Measurements from ENCODE around the gene ACTR5.

Gene ACTR5

GRCh38 chr20:38763616-38764015 is 15.4 kb downstream of the ACTR5 start:
- Histone ChIP-seq H3K27me3 (ENCODE audit: control insufficient read depth in 3 of 3, insufficient read depth in 3 of 3, low read depth in 1 of 3, low read length in 3 of 3) (no peaks in the 10 kb centered on the region), H2BK5ac (ENCODE audit: low read length) (no peak overlapping the region), H2AK5ac (ENCODE audit: low read depth, low read length) (no peak overlapping the region), H3K27ac (replicated peaks; ENCODE audit: low read length) (no peak overlapping the region), H4K91ac (ENCODE audit: low read depth, low read length, poor library complexity) (no peak overlapping the region), H3K4me2 (ENCODE audit: insufficient read depth, low read length, poor library complexity, severe bottlenecking) (no peak overlapping the region), H3K9me3 (replicated peaks in 1 of 2; ENCODE audit: control insufficient read depth in 2 of 2, insufficient read depth in 1 of 2, low read depth in 1 of 2, low read length in 2 of 2) (peaks cover 0 to 2% of the 10 kb centered on the region in 2 donors), H3K4me1 (ENCODE audit: control insufficient read depth in 2 of 2, insufficient read depth in 1 of 2, low read depth in 1 of 2, low read length in 2 of 2) (no peaks in the 10 kb centered on the region), H4K8ac (ENCODE audit: low read depth, low read length) (no peak overlapping the region), H3K4me3 (ENCODE audit: low read length in 2 of 2) (no peak overlapping the region), H3K79me1 (ENCODE audit: low read depth, low read length) (no peaks in the 10 kb centered on the region), H2AFZ (ENCODE audit: low read length) (no peak overlapping the region), H3K4ac (ENCODE audit: low read length) (no peak overlapping the region), H2BK15ac (ENCODE audit: low read length) (no peak overlapping the region), H3K14ac (ENCODE audit: low read length) (no peak overlapping the region), H2BK120ac (ENCODE audit: low read depth, low read length) (no peak overlapping the region), H2BK12ac (ENCODE audit: low read length) (no peak overlapping the region), H3K9ac (ENCODE audit: low read depth, low read length, poor library complexity) (no peak overlapping the region), H3K23ac (ENCODE audit: low read depth, low read length, poor library complexity) (no peak overlapping the region), H3K36me3 (replicated peaks in 1 of 2; ENCODE audit: control insufficient read depth in 2 of 2, insufficient read depth in 2 of 2, low read length in 2 of 2) (peaks cover 31 to 100% of the 10 kb centered on the region in 2 donors), H3K18ac (ENCODE audit: low read length) (no peak overlapping the region)
- WGBS, 2 donors (ENCODE audit: extremely low coverage in 2 of 2, insufficient read length in 2 of 2, insufficient replicate concordance in 1 of 2): no CpG with 5 or more reads among the region's 1 CpG
- no peak for DNase-seq (ENCODE audit: low spot score)

GRCh38 chr20:38764567-38765318 is 16.5 kb downstream of the ACTR5 start:
- H3K4me2 ChIP-seq (ENCODE audit: insufficient read depth, low read length, poor library complexity, severe bottlenecking): no peak overlapping the region
- H2AFZ ChIP-seq (ENCODE audit: low read length): no peak overlapping the region
- no peak for DNase-seq (ENCODE audit: low spot score)
- H4K8ac ChIP-seq (ENCODE audit: low read depth, low read length): no peak overlapping the region
- H3K27me3 ChIP-seq (ENCODE audit: control insufficient read depth in 3 of 3, insufficient read depth in 3 of 3, low read depth in 1 of 3, low read length in 3 of 3): no peaks in the 10 kb centered on the region
- H2BK15ac ChIP-seq (ENCODE audit: low read length): no peak overlapping the region
- no peak overlapping the region for H3K14ac ChIP-seq (ENCODE audit: low read length)
- peaks cover 0 to 2% of the 10 kb centered on the region in 2 donors for H3K9me3 ChIP-seq (replicated peaks in 1 of 2; ENCODE audit: control insufficient read depth in 2 of 2, insufficient read depth in 1 of 2, low read depth in 1 of 2, low read length in 2 of 2)
- no peak overlapping the region for H3K9ac ChIP-seq (ENCODE audit: low read depth, low read length, poor library complexity)
- no peak overlapping the region for H2AK5ac ChIP-seq (ENCODE audit: low read depth, low read length)
- no CpG with 5 or more reads among the region's 11 CpGs for WGBS, 2 donors (ENCODE audit: extremely low coverage in 2 of 2, insufficient read length in 2 of 2, insufficient replicate concordance in 1 of 2)
- H3K18ac ChIP-seq (ENCODE audit: low read length): no peak overlapping the region
- no peaks in the 10 kb centered on the region for H3K79me1 ChIP-seq (ENCODE audit: low read depth, low read length)
- H3K4me3 ChIP-seq (ENCODE audit: low read length in 2 of 2): no peak overlapping the region
- no peak overlapping the region for H2BK12ac ChIP-seq (ENCODE audit: low read length)
- no peak overlapping the region for H4K91ac ChIP-seq (ENCODE audit: low read depth, low read length, poor library complexity)
- H2BK5ac ChIP-seq (ENCODE audit: low read length): no peak overlapping the region
- no peak overlapping the region for H3K4ac ChIP-seq (ENCODE audit: low read length)
- H3K23ac ChIP-seq (ENCODE audit: low read depth, low read length, poor library complexity): no peak overlapping the region
- no peak overlapping the region for H2BK120ac ChIP-seq (ENCODE audit: low read depth, low read length)
- H3K27ac ChIP-seq (replicated peaks; ENCODE audit: low read length): no peak overlapping the region
- H3K36me3 ChIP-seq (replicated peaks in 1 of 2; ENCODE audit: control insufficient read depth in 2 of 2, insufficient read depth in 2 of 2, low read length in 2 of 2): peaks cover 32 to 100% of the 10 kb centered on the region in 2 donors
- H3K4me1 ChIP-seq (ENCODE audit: control insufficient read depth in 2 of 2, insufficient read depth in 1 of 2, low read depth in 1 of 2, low read length in 2 of 2): no peaks in the 10 kb centered on the region

GRCh38 chr20:38766071-38766470 is 17.8 kb downstream of the ACTR5 start:
- Histone ChIP-seq H2BK5ac (ENCODE audit: low read length) (no peak overlapping the region), H3K4me1 (ENCODE audit: control insufficient read depth in 2 of 2, insufficient read depth in 1 of 2, low read depth in 1 of 2, low read length in 2 of 2) (peaks cover 0 to 2% of the 10 kb centered on the region in 2 donors), H3K9ac (ENCODE audit: low read depth, low read length, poor library complexity) (no peak overlapping the region), H2BK120ac (ENCODE audit: low read depth, low read length) (no peak overlapping the region), H4K91ac (ENCODE audit: low read depth, low read length, poor library complexity) (no peak overlapping the region), H3K36me3 (replicated peaks in 1 of 2; ENCODE audit: control insufficient read depth in 2 of 2, insufficient read depth in 2 of 2, low read length in 2 of 2) (peaks cover 29 to 100% of the 10 kb centered on the region in 2 donors), H3K27me3 (ENCODE audit: control insufficient read depth in 3 of 3, insufficient read depth in 3 of 3, low read depth in 1 of 3, low read length in 3 of 3) (no peaks in the 10 kb centered on the region), H2BK15ac (ENCODE audit: low read length) (no peak overlapping the region), H3K14ac (ENCODE audit: low read length) (no peak overlapping the region), H2AFZ (ENCODE audit: low read length) (no peak overlapping the region), H3K4me2 (ENCODE audit: insufficient read depth, low read length, poor library complexity, severe bottlenecking) (no peak overlapping the region), H3K18ac (ENCODE audit: low read length) (no peak overlapping the region), H3K79me1 (ENCODE audit: low read depth, low read length) (no peaks in the 10 kb centered on the region), H3K23ac (ENCODE audit: low read depth, low read length, poor library complexity) (no peak overlapping the region), H3K27ac (replicated peaks; ENCODE audit: low read length) (no peak overlapping the region), H3K4ac (ENCODE audit: low read length) (no peak overlapping the region), H2AK5ac (ENCODE audit: low read depth, low read length) (no peak overlapping the region), H4K8ac (ENCODE audit: low read depth, low read length) (no peak overlapping the region), H3K9me3 (replicated peaks in 1 of 2; ENCODE audit: control insufficient read depth in 2 of 2, insufficient read depth in 1 of 2, low read depth in 1 of 2, low read length in 2 of 2) (peaks cover 0 to 2% of the 10 kb centered on the region in 2 donors), H2BK12ac (ENCODE audit: low read length) (no peak overlapping the region), H3K4me3 (ENCODE audit: low read length in 2 of 2) (no peak overlapping the region)
- no CpG with 5 or more reads among the region's 4 CpGs for WGBS, 2 donors (ENCODE audit: extremely low coverage in 2 of 2, insufficient read length in 2 of 2, insufficient replicate concordance in 1 of 2)
- no peak for DNase-seq (ENCODE audit: low spot score)

GRCh38 chr20:38769376-38770295 is 21.4 kb downstream of the ACTR5 start:
- Histone ChIP-seq H2BK12ac (ENCODE audit: low read length) (no peak overlapping the region), H3K18ac (ENCODE audit: low read length) (no peak overlapping the region), H2BK5ac (ENCODE audit: low read length) (no peak overlapping the region), H3K4me1 (ENCODE audit: control insufficient read depth in 2 of 2, insufficient read depth in 1 of 2, low read depth in 1 of 2, low read length in 2 of 2) (peaks cover 0 to 2% of the 10 kb centered on the region in 2 donors), H2AFZ (ENCODE audit: low read length) (no peak overlapping the region), H4K8ac (ENCODE audit: low read depth, low read length) (no peak overlapping the region), H2BK120ac (ENCODE audit: low read depth, low read length) (no peak overlapping the region), H3K23ac (ENCODE audit: low read depth, low read length, poor library complexity) (no peak overlapping the region), H3K27ac (replicated peaks; ENCODE audit: low read length) (no peak overlapping the region), H3K36me3 (replicated peaks in 1 of 2; ENCODE audit: control insufficient read depth in 2 of 2, insufficient read depth in 2 of 2, low read length in 2 of 2) (peaks cover 27 to 100% of the 10 kb centered on the region in 2 donors), H3K27me3 (ENCODE audit: control insufficient read depth in 3 of 3, insufficient read depth in 3 of 3, low read depth in 1 of 3, low read length in 3 of 3) (no peaks in the 10 kb centered on the region), H3K4ac (ENCODE audit: low read length) (no peak overlapping the region), H3K4me2 (ENCODE audit: insufficient read depth, low read length, poor library complexity, severe bottlenecking) (no peak overlapping the region), H3K14ac (ENCODE audit: low read length) (no peak overlapping the region), H3K79me1 (ENCODE audit: low read depth, low read length) (no peaks in the 10 kb centered on the region), H2BK15ac (ENCODE audit: low read length) (no peak overlapping the region), H3K9me3 (replicated peaks in 1 of 2; ENCODE audit: control insufficient read depth in 2 of 2, insufficient read depth in 1 of 2, low read depth in 1 of 2, low read length in 2 of 2) (peaks cover 4 to 20% of the 10 kb centered on the region in 2 donors), H3K9ac (ENCODE audit: low read depth, low read length, poor library complexity) (no peak overlapping the region), H3K4me3 (ENCODE audit: low read length in 2 of 2) (no peak overlapping the region), H2AK5ac (ENCODE audit: low read depth, low read length) (no peak overlapping the region), H4K91ac (ENCODE audit: low read depth, low read length, poor library complexity) (no peak overlapping the region)
- no CpG with 5 or more reads among the region's 13 CpGs for WGBS, 2 donors (ENCODE audit: extremely low coverage in 2 of 2, insufficient read length in 2 of 2, insufficient replicate concordance in 1 of 2)
- no peak for DNase-seq (ENCODE audit: low spot score)
